GM12878 (cell line): ENCODE results near the gene RABEP2. TPM values are rescaled to one million over a fixed set of nuclear protein-coding genes. Genes with fewer than 3 reads are reported as not detected.

Experiments used
- ATAC-seq: fragments of 200-7000 bp; cut with Tn5 transposase; 3 replicates; pipeline ENCODE4 v1.9.1; 2020; ENCODE audit warnings: mild to moderate bottlenecking, moderate library complexity
- BruUV-seq: library from RNA; stranded (reverse); fragments of 400-500 nt; replicated peaks from 2 replicates; lab custom pipeline; 2021; lab: Mats Ljungman, UMichigan
- CTCF ChIA-PET: fragments of 300-600 bp; sonication (Branson Sonifier 250); formaldehyde crosslinking; extraction: SDS; loops from one replicate; lab custom pipeline; 2021; ENCODE audit warnings: inconsistent platforms; lab: Yijun Ruan, JAX
- POLR2A ChIA-PET: fragments of 350-600 bp; formaldehyde crosslinking; extraction: SDS; loops from one replicate; lab custom pipeline; 2021; ENCODE audit warnings: inconsistent platforms; lab: Charles Lee
- RAD21 ChIA-PET: fragments of 300-600 bp; sonication (Branson Sonifier 250); formaldehyde crosslinking; loops from one replicate; lab custom pipeline; 2023; ENCODE audit warnings: antibody characterized with exemption; ENCODE audit not compliant: unreplicated experiment; lab: Charles Lee
- SMC1A ChIA-PET: fragments of 300-600 bp; sonication (Branson Sonifier 250); formaldehyde crosslinking; loops from one replicate; lab custom pipeline; 2023; ENCODE audit not compliant: unreplicated experiment, uncharacterized antibody; lab: Charles Lee
- DNase-seq: peaks from one replicate; pipeline ENCODE4 v3.0.0-alpha.2; 2011; ENCODE audit warnings: low read depth, low spot score
- FAIRE-seq: peaks from 3 replicates; lab custom pipeline; 2011; peaks lifted over from hg19 to GRCh38; lab: Jason Lieb, UNC
- H2AFZ ChIP-seq: 2 replicates; pipeline ENCODE4 v1.6.0; 2011; ENCODE audit warnings: low read depth, low read length, control low read depth; ENCODE audit not compliant: control insufficient read depth
- H3K27ac ChIP-seq: 2 replicates; pipeline ENCODE4 v1.5.1; 2011; ENCODE audit warnings: control low read depth; ENCODE audit not compliant: control insufficient read depth, insufficient read depth
- H3K27me3 ChIP-seq, 2 experiments: replicated peaks in 1 of 2; 2 replicates each; pipeline versions ENCODE4 v1.6.0 to v1.6.1; 2011; ENCODE audit warnings: low read length in 1 of 2; ENCODE audit not compliant: control insufficient read depth in 2 of 2, insufficient read depth in 2 of 2
- H3K36me3 ChIP-seq, 2 experiments: 2 replicates each; pipeline ENCODE4 v1.5.1; 2011; ENCODE audit warnings: low read length in 1 of 2; ENCODE audit not compliant: control insufficient read depth in 2 of 2, insufficient read depth in 2 of 2
- H3K4me1 ChIP-seq: 2 replicates; pipeline ENCODE4 v1.6.1; 2011; ENCODE audit warnings: mild to moderate bottlenecking, low read length, moderate library complexity, mixed read lengths; ENCODE audit not compliant: control insufficient read depth, insufficient read depth
- H3K4me2 ChIP-seq: 2 replicates; pipeline ENCODE4 v1.6.0; 2011; ENCODE audit warnings: control low read depth; ENCODE audit not compliant: control insufficient read depth, insufficient read depth
- H3K4me3 ChIP-seq: fragments of 200-600 bp; sonication (generic); 2 replicates; pipeline ENCODE4 v1.5.1; 2016
- H3K79me2 ChIP-seq: 2 replicates; pipeline ENCODE4 v1.6.0; 2011; ENCODE audit warnings: low read length; ENCODE audit not compliant: control insufficient read depth, insufficient read depth
- H3K9ac ChIP-seq: 2 replicates; pipeline ENCODE4 v1.8.0; 2011; ENCODE audit warnings: low read length, control low read depth, mixed read lengths; ENCODE audit not compliant: control insufficient read depth, insufficient read depth
- H3K9me3 ChIP-seq: replicated peaks from 3 replicates; pipeline ENCODE4 v1.5.1; 2011; ENCODE audit warnings: mild to moderate bottlenecking, low read length; ENCODE audit not compliant: control insufficient read depth, insufficient read depth
- H4K20me1 ChIP-seq: 2 replicates; pipeline ENCODE4 v1.6.0; 2011; ENCODE audit not compliant: control insufficient read depth, insufficient read depth
- BCL11A ChIP-seq: IDR thresholded peaks from 2 replicates; pipeline ENCODE4 v1.6.1; 2011; ENCODE audit warnings: low read depth, low read length
- CREB1 ChIP-seq: IDR thresholded peaks from 2 replicates; pipeline ENCODE4 v1.6.1; 2012; ENCODE audit warnings: low read depth, mild to moderate bottlenecking, inconsistent platforms
- CREM ChIP-seq: IDR thresholded peaks from 2 replicates; pipeline ENCODE4 v1.6.1; 2014; ENCODE audit warnings: antibody characterized with exemption, low read depth
- EED ChIP-seq: sonication (generic); IDR thresholded peaks from 2 replicates; pipeline ENCODE4 v1.6.1; 2016; ENCODE audit warnings: antibody characterized with exemption, low read depth
- ETV6 ChIP-seq, 2 experiments: fragments of 450-650 bp in 1 of 2; IDR thresholded peaks in 1 of 2; conservative IDR thresholded peaks in 1 of 2; 2 replicates each; pipeline ENCODE4 v1.6.1; 2014; ENCODE audit warnings: antibody characterized with exemption in 1 of 2, borderline replicate concordance in 1 of 2, low read depth in 1 of 2, mild to moderate bottlenecking in 1 of 2, moderate library complexity in 1 of 2
- FOXK2 ChIP-seq: fragments of 450-650 bp; IDR thresholded peaks from 2 replicates; pipeline ENCODE4 v1.6.1; 2017; ENCODE audit warnings: mild to moderate bottlenecking, moderate library complexity
- NFYB ChIP-seq: IDR thresholded peaks from 2 replicates; pipeline ENCODE4 v1.6.1; 2011; ENCODE audit warnings: low read depth, mild to moderate bottlenecking, low read length, improper control_type of control experiment, moderate library complexity; ENCODE audit not compliant: insufficient read depth
- RUNX3 ChIP-seq: IDR thresholded peaks from 2 replicates; pipeline ENCODE4 v1.6.1; 2012; ENCODE audit warnings: low read length, inconsistent platforms
- SREBF2 ChIP-seq: IDR thresholded peaks from 2 replicates; pipeline ENCODE4 v1.6.1; 2012; ENCODE audit warnings: mild to moderate bottlenecking, low read length
- TCF12 ChIP-seq: IDR thresholded peaks from 2 replicates; pipeline ENCODE4 v1.6.1; 2011; ENCODE audit warnings: low read depth, mild to moderate bottlenecking, low read length
- ZNF384 ChIP-seq: IDR thresholded peaks from 2 replicates; pipeline ENCODE4 v1.6.1; 2012; ENCODE audit warnings: low read depth, mild to moderate bottlenecking, low read length, improper control_type of control experiment, borderline replicate concordance
- ZZZ3 ChIP-seq: IDR thresholded peaks from 2 replicates; pipeline ENCODE4 v1.6.1; 2011; ENCODE audit warnings: low read depth; ENCODE audit not compliant: control insufficient read depth, insufficient read length
- WGBS: methylation state at CpG from one replicate; pipeline ENCODE4 v1.1.6; 2016; ENCODE audit warnings: low lambda C conversion rate; ENCODE audit not compliant: insufficient replicate concordance, insufficient coverage; ENCODE audit errors: missing lambda C conversion rate; 5-methylcytosine and 5-hydroxymethylcytosine counted together
- in situ Hi-C: fragments of 300-500 bp; cut with MboI; formaldehyde crosslinking; loops from 9 replicates; pipeline ENCODE4 v1.14.3; 2018; ENCODE audit warnings: mixed read lengths
- intact Hi-C: fragments of 100-400 bp; cut with micrococcal nuclease; formaldehyde crosslinking; loops from one replicate; pipeline ENCODE4 v1.14.2; 2022; ENCODE audit not compliant: unreplicated experiment
- polyA plus RNA-seq, 11 experiments: library from polyadenylated mRNA; depleted of rRNA in 4 of 11; unstranded in 6 of 11; stranded (reverse) in 5 of 11; fragments of >200 nt; fragmentation: Nextera tagmentation in 4 of 11; fragmentation: Illumina TruSeq in 1 of 11; extraction: Ambion mirVana in 4 of 11; extraction: Trizol in 1 of 11; gene quantifications; 1 replicate in 1 of 11; 2 replicates in 10 of 11; pipeline versions ENCODE4 v1.2.1 to v1.2.3, GENCODE V29; 2011 to 2016; ENCODE audit warnings: inconsistent platforms in 2 of 11, missing spikeins in 2 of 11, low read depth in 1 of 11
- total RNA-seq, 4 experiments: library from RNA; depleted of rRNA in 3 of 4; stranded (reverse); fragments of >200 nt in 3 of 4; fragmentation: Illumina TruSeq in 1 of 4; extraction: Trizol in 1 of 4; gene quantifications; 2 replicates each; pipeline versions ENCODE4 v1.2.1 to v1.2.3, GENCODE V29; 2013 to 2021
- TF ChIP-seq, protein P1 (sequence below): IDR thresholded peaks from 2 replicates; pipeline ENCODE4 v1.6.1; 2011; ENCODE audit warnings: low read depth, mild to moderate bottlenecking, low read length, moderate library complexity, borderline replicate concordance; ENCODE audit errors: extremely low read depth
- TF ChIP-seq, protein P2 (sequence below): fragments of 450-650 bp; formaldehyde crosslinking; IDR thresholded peaks from 2 replicates; pipeline ENCODE4 v1.4.0; 2022; ENCODE audit warnings: mild to moderate bottlenecking, moderate library complexity
- TF ChIP-seq, protein P3 (sequence below): IDR thresholded peaks from 2 replicates; pipeline ENCODE4 v1.6.1; 2012; ENCODE audit warnings: low read depth, low read length, improper control_type of control experiment
- TF ChIP-seq, protein P4 (sequence below): fragments of 450-650 bp; IDR thresholded peaks from 2 replicates; pipeline ENCODE4 v1.6.1; 2016; ENCODE audit warnings: mild to moderate bottlenecking

RABEP2 gene
- total and polyA plus RNA-seq, 10 of the 15 experiments (the other 5 are each of a cell fraction or from before 2014, with no cell fraction given): 0.47 to 33.2 (median 18.6) TPM

DNA sequence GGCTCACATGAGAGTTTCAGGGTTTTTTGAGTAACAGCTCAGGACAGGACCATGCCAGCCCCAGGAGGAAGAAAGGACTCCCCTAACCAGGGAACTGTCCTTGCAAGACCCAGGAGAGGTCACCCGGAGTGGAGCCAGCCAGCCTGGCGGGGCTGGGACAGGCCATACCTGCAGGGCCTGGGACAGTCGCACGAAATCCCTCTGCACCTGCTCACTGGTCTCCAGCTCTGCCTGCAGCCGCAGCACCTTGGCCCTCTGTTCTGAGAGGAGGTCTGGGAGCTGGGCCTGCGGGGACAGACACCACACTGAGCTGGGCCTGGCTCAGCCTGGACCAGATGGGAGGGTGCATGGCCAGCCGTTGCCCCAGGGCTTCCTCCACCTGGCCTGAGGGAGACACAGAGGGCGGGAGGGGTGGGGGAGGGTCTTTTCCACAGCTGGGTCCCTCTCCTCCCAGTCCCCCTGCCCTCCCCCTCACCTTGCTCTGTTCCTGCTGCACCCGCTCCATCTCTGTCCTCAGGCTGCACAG is 19.7 kb downstream of the RABEP2 start:
- Histone ChIP-seq H2AFZ (no peak overlapping the region), H3K4me2 (no peak overlapping the region), H3K9me3 (no peaks in the 10 kb centered on the region), H3K9ac (no peak overlapping the region), H4K20me1 (no peaks in the 10 kb centered on the region), H3K79me2 (no peaks in the 10 kb centered on the region), H3K4me3 (no peak overlapping the region), H3K36me3 (peaks cover 6 to 8% of the 10 kb centered on the region in 2 experiments; a peak in 3 of 4 replicates), H3K27ac (no peak overlapping the region), H3K4me1 (peaks cover under 1% of the 10 kb centered on the region; the same call in 1 of the 2 replicates), H3K27me3 (no peaks in the 10 kb centered on the region)
- RAD21 ChIA-PET: no interaction called here
- WGBS: 99% methylated on average over 7 of the region's 9 CpGs
- in situ Hi-C loops (no loop called here), intact Hi-C loops (no loop called here)
- no TSS peak for BruUV-seq
- SMC1A ChIA-PET: no interaction called here
- FAIRE-seq (no peak), ATAC-seq (no peak), DNase-seq (no peak)
- CTCF ChIA-PET: no interaction called here
- TF ChIP-seq ZNF384 (no peak), CREB1 (no peak), BCL11A (no peak), SREBF2 (no peak), TCF12 (no peak), NFYB (no peak), RUNX3 (no peak), ETV6 (conservative IDR thresholded peaks at IDR 0.05 in 1 of 2, IDR thresholded peaks at IDR 0.05 in 1 of 2; ENCODE audit: borderline replicate concordance in 1 of 2, low read depth in 1 of 2) (no peak), EED (no peak), FOXK2 (no peak), ZZZ3 (no peak), CREM (no peak)
- TF ChIP-seq, protein P1, sequence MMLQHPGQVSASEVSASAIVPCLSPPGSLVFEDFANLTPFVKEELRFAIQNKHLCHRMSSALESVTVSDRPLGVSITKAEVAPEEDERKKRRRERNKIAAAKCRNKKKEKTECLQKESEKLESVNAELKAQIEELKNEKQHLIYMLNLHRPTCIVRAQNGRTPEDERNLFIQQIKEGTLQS: no peak
- TF ChIP-seq, protein P2, sequence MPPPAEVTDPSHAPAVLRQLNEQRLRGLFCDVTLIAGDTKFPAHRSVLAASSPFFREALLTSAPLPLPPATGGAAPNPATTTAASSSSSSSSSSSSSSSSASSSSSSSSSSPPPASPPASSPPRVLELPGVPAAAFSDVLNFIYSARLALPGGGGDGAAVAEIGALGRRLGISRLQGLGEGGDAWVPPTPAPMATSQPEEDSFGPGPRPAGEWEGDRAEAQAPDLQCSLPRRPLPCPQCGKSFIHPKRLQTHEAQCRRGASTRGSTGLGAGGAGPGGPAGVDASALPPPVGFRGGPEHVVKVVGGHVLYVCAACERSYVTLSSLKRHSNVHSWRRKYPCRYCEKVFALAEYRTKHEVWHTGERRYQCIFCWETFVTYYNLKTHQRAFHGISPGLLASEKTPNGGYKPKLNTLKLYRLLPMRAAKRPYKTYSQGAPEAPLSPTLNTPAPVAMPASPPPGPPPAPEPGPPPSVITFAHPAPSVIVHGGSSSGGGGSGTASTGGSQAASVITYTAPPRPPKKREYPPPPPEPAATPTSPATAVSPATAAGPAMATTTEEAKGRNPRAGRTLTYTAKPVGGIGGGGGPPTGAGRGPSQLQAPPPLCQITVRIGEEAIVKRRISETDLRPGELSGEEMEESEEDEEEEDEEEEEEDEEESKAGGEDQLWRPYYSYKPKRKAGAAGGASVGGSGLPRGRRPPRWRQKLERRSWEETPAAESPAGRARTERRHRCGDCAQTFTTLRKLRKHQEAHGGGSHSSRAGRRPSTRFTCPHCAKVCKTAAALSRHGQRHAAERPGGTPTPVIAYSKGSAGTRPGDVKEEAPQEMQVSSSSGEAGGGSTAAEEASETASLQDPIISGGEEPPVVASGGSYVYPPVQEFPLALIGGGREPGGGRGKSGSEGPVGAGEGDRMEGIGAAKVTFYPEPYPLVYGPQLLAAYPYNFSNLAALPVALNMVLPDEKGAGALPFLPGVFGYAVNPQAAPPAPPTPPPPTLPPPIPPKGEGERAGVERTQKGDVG (CRISPR knock-in tag): no peak
- TF ChIP-seq, protein P3, sequence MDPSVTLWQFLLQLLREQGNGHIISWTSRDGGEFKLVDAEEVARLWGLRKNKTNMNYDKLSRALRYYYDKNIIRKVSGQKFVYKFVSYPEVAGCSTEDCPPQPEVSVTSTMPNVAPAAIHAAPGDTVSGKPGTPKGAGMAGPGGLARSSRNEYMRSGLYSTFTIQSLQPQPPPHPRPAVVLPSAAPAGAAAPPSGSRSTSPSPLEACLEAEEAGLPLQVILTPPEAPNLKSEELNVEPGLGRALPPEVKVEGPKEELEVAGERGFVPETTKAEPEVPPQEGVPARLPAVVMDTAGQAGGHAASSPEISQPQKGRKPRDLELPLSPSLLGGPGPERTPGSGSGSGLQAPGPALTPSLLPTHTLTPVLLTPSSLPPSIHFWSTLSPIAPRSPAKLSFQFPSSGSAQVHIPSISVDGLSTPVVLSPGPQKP: no peak
- TF ChIP-seq, protein P4, sequence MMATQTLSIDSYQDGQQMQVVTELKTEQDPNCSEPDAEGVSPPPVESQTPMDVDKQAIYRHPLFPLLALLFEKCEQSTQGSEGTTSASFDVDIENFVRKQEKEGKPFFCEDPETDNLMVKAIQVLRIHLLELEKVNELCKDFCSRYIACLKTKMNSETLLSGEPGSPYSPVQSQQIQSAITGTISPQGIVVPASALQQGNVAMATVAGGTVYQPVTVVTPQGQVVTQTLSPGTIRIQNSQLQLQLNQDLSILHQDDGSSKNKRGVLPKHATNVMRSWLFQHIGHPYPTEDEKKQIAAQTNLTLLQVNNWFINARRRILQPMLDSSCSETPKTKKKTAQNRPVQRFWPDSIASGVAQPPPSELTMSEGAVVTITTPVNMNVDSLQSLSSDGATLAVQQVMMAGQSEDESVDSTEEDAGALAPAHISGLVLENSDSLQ: no peak
- POLR2A ChIA-PET: no interaction called here
